ENCODE results near the gene PPP3CB.

PPP3CB gene

GRCh38 chr10:73478636-73479035, 17.2 kb downstream of the PPP3CB start:
- peak; percentile 5 for DNase-seq

DNA sequence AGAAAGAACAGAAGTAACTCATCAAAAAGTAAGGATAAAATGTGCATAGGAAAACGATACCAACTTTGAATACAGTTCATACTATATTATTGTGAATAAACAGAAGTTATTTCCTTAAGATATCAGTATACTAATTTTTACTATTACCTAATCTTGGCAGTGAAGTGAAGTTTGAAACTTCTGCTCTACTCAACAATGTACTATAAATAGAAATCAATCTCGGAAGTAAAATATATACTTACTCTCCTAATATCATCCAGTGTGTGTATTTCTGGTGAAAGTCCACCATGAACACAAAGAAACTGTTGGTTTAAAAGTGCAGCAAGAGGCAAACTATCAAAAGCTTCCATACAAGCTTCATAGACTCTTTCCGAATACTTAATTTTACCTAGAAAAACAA, 24.6 kb downstream of the PPP3CB start:
- no peak for DNase-seq

DNA sequence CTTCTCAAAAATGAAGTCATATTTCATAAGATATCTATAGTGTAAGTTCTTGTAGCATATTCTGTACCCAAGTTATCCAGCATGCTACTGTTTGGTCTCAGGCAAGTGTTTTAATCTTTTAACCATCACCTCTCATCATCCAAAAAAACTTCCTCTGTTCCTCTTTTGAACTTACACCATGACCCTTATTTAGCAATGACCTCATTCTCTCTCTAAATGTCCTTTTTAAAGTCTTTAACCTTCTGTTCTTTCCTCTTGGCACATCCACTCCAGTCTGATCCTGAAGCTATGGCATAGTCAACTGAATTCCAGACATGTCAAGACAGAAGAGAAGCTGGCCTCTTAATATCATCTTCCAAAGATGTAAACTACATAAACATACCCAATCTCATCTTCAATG, 26.2 kb downstream of the PPP3CB start:
- no peak for DNase-seq

DNA sequence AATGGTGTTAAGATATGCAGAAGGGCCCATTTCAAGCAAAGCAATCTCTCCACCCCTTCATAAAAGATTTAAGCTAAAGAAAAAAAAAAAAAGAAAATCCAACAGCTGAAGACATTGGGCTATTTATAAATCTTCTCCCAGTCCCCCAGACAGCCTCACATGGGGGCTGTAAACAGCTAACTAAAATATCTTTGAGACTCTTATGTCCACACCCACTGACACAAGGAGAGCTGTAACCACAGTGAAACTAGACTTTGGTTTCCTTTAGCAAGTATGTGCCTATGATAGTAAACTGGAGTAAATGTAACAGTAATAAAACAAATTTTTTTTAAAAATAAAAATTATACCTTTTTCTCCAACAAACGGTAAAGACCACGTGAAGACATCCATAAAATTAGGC, 28.6 kb downstream of the PPP3CB start:
- no peak for DNase-seq

- DNase-seq = no peak
Measured at GRCh38 chr10:73465978-73466726, 29.7 kb downstream of the PPP3CB start.

- DNase-seq = no peak
Measured at GRCh38 chr10:73460897-73461296, 34.9 kb downstream of the PPP3CB start.

DNA sequence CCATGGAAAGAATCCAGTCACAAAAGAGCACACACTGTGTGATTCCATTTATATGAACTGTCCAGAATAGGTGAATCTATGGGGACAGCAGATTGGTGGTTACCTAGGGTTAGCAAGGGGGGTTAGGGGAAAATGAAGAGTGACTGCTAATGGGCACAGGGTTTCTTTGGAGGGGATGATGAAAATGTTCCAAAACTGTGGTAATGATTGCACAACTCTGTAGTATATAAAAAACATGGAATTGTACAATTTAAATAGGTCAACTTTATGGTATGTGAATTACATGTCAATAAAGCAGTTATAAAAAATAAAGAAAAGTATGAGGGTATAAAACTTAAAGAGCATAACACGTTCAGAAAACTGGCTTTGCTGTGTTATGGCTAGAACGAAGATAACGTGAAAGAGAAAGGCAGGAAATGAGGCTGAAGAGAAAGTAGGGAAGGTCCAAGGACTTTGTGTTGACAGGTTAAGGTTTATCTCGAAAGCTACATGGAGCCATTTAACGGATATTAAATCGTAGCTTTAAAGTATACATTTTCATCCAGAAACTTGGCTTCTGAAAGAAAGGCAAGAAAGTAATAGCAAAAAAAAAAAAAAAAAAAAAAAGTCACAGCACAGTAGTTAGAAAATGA, 36.0 kb downstream of the PPP3CB start:
- no peak for DNase-seq

GRCh38 chr10:73456187-73456890, 39.5 kb downstream of the PPP3CB start:
- DNase-seq = no peak

GRCh38 chr10:73449113-73449512, 46.7 kb downstream of the PPP3CB start:
- no peak for DNase-seq

- no peak for DNase-seq
Measured at GRCh38 chr10:73448384-73448783, 47.4 kb downstream of the PPP3CB start.

GRCh38 chr10:73446926-73447325, 48.9 kb downstream of the PPP3CB start:
- no peak for DNase-seq

DNA sequence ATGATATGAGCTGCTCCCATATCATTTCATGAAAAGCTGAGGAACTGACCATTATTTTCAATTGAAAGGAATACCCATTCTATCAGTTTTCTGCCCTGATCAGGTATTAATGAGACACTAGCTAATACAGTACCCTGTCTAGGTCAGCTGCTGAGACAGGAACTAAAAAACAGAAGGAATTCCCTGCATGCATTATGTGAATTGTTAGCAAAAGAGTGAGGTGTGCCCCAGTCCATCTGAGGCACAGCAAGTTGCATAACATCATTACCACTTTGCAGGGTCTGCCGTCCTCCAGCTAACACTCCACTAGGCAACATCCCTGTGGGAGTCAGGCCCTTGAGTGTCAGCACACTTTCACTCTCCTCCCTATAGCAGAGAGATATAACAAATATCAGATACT, 51.4 kb downstream of the PPP3CB start:
- DNase-seq = no peak

DNA sequence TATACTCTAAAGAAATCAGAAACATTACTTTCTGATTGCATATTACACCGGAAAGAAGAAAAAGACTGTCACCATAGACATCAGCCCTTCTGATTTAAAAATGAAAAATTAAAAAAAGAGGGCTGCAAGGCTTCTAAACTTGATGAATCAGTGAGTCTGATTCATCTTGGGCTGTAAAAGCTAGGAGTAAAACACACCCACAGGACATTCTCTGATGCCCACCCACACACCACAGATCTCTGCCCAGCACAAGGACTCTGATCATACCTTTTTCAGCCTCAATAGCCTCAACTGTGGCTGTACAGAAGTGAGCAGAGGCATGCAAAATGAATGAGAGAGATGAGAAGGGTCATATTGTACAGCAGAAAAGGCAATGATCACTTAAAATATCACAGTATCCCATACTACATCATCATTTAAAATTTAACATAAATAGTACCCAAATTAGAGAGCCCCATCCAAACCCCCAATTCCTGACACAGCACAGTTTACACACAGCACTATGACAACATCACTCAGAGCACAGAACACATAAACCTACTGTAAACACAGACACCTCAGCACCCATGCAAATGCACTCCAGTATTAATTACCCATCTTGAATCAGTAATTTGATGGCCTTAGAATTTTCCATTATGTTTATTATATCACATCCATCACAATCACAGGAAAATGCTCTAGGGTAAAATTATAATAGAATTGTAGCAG, 56.1 kb downstream of the PPP3CB start:
- DNase-seq = no peak

- no peak for DNase-seq
Measured at GRCh38 chr10:73439055-73439454, 56.8 kb downstream of the PPP3CB start.

DNA sequence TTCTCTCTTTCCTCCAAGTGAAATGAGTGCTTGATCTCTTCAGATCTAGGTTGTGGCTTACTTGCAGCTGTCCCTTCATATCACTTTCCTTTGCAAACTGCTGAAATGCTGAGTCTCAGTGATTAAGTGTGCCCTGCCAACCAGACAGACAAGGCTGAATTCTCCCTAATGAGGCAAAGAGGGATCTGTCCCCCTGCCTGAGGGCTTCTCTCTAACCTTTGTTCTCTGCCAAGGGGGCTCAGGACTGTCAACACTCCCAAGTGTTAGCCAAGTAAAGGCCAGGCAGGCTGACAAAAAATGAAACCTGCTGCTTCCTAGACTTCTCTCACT, 62.3 kb downstream of the PPP3CB start, which contains the start of gene MSS51:
Gene MSS51, minus strand, starts transcription at position 24 of the 330 bp plus-strand sequence. CDS start 5,277 bp downstream, outside the sequence.
- no peak for DNase-seq

- DNase-seq = no peak
Measured at GRCh38 chr10:73432646-73433537, 62.9 kb downstream of the PPP3CB start.

DNA sequence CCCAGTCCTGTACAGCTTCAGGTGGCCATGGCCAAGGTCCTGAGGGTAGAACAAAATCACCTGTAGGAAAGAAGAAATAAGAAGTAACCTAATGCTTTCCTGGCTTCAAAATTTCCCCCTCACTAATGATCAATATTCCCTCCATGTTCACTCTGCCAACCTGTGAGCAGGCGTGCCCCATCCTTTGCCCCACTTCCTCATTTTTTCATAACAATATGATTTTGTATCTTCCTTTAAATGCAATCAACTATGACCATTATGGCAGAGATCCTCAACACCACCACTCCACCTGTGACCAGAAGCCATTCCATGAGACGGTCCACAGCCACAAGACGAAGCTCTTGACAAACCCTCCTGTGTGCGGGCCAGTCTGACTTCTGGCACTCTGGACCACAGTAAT, 69.5 kb downstream of the PPP3CB start:
- no peak for DNase-seq

DNA sequence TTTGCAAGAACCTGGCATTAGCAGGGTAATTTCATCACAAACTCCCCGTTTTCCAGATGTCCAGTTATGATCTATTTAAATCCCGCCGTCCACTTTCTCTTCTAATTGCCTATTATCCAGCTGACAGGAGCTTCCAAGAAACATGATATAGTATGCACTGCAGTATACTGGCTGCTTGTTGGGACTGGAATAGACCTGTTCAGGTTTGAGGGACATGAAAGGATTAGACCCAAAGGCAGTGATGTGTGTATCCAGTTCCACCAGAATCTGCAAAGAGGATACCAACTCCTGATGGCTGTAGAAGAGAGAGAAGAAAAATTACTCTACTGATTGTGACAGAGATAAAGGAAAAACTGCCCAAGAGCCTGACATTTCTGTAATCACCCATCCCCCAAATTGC, 71.3 kb downstream of the PPP3CB start:
- DNase-seq = no peak

- DNase-seq = no peak
Measured at GRCh38 chr10:73423309-73423708, 72.5 kb downstream of the PPP3CB start.

GRCh38 chr10:73416571-73416970, 79.3 kb downstream of the PPP3CB start:
- no peak for DNase-seq

DNA sequence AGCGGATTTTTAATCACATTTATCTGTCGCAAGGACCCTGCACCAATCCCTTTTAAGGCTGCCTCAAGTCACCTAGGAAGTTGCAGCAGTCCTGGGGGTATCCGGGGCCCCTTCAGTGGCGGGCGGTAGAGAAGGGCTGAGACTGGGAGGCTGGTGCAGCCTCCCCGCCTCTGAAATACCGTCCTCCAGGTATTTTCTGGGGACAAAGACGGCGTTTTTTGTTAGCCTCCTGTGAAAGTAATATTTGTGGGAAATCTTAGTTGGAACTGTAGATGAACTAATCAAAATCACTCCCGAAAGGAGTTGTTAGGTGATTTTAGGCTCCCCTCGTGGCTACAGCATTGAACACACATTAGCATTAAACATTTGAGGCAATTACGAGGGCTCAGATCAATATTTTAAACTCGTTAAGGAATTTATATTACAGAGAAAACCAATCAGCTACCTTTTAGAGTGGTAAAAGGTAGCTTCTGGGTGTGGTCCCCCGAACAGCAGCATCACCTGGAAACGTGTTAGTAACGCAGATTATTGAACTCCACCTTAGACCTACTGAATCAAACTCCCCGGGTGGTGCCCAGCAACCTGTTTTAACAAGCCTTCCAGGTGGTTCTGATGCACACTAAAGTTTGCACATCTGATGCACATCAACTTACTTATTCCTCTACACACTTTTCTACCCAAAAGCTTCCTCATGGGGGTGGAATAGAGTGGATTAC, 81.4 kb downstream of the PPP3CB start:
- peak; percentile 17 for DNase-seq

Measured in CD4-positive, alpha-beta T cell treated with Interleukin-21 for 1 hour (primary cell).